AG09309 (cell line): Measurements from ENCODE around the gene RAC3.

Experiments used
- DNase-seq: peaks from one replicate; pipeline ENCODE4 v3.0.0-alpha.2; 2010; ENCODE audit warnings: low read depth
- H3K4me3 ChIP-seq: 2 replicates; pipeline ENCODE4 v1.5.1; 2011; ENCODE audit warnings: mild to moderate bottlenecking, low read depth, low read length, moderate library complexity; ENCODE audit not compliant: control insufficient read depth
- TF ChIP-seq, protein P1 (sequence below): IDR thresholded peaks from 2 replicates; pipeline ENCODE4 v1.5.1; 2011; ENCODE audit warnings: mild to moderate bottlenecking, low read depth, low read length, inconsistent platforms; ENCODE audit not compliant: insufficient read depth, control insufficient read depth; ENCODE audit errors: missing control alignments

Gene RAC3

DNA sequence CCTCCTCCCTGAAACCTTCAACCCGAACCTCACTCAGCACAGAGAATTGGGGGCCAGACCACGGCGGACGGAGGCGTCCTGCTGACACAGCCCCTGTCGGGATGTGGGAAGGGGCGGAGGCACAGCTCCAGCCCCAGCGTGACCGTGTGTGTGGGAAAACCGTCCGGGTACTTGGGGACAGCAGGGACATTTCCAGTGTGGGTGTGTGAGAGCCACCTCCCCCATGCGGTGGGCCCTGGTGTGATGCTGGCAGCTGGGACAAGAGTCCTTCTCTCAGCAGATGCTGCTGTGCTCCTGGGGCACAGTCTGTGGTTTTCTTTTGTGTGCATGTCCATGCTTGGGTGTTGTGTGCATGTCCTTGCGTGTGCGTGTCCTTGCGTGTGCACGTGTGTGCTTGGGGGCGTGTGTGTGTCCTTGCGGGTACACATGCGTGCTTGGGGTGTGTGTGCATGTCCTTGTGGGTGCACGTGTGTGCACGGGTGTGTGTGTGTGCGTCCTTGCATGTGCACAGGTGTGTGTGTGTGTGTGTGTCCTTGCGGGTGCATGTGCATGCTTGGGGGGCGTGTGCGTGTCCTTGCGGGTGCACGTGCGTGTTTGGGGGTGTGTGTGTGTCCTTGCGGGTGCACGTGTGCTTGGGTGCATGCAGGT is 25.7 kb upstream of the RAC3 start:
- TF ChIP-seq, protein P1, sequence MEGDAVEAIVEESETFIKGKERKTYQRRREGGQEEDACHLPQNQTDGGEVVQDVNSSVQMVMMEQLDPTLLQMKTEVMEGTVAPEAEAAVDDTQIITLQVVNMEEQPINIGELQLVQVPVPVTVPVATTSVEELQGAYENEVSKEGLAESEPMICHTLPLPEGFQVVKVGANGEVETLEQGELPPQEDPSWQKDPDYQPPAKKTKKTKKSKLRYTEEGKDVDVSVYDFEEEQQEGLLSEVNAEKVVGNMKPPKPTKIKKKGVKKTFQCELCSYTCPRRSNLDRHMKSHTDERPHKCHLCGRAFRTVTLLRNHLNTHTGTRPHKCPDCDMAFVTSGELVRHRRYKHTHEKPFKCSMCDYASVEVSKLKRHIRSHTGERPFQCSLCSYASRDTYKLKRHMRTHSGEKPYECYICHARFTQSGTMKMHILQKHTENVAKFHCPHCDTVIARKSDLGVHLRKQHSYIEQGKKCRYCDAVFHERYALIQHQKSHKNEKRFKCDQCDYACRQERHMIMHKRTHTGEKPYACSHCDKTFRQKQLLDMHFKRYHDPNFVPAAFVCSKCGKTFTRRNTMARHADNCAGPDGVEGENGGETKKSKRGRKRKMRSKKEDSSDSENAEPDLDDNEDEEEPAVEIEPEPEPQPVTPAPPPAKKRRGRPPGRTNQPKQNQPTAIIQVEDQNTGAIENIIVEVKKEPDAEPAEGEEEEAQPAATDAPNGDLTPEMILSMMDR = no peak

DNA sequence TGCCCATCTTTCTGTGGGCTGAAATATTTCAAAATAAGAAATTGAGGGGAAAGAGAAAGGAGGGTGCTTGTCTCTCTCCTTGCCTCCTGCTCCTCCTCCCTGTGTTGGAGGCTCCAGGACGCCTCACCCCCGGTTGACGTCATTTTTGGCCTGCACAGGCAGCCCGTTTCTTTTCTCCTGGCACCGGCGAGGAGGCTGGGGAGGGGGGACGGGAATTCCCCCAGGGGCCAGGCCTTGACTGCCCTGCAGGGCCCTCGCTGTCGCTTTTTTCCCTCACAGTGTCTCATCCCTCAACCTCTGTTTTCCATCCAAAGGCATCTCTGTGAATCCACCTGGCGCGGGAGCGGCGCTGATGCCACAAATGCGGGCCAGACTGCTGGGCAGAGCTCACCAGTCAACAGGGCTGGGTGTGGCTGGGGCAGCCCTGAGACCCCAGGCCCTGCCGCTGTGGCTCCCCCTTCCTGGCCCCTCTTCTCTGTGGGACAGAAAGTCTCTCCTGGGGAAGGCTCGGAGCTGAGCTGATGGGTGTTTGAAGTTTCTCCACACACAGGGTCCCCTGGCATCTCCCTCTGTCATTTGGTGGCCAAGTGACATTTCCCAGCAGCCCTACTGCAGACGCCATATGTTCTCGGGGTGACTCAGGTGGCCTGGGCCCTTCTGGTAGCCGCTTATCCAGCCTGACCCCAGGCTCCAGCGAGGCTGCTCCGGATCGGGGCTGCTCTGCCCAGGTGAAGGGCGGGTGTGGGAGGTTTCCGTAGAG is 24.8 kb upstream of the RAC3 start:
- H3K4me3 ChIP-seq = no peak overlapping the region
- TF ChIP-seq, protein P1 = no peak
- no peak for DNase-seq

More for the DNA sequence above, 25.7 kb upstream of the RAC3 start:
- H3K4me3 ChIP-seq = no peak overlapping the region
- no peak for DNase-seq

DNA sequence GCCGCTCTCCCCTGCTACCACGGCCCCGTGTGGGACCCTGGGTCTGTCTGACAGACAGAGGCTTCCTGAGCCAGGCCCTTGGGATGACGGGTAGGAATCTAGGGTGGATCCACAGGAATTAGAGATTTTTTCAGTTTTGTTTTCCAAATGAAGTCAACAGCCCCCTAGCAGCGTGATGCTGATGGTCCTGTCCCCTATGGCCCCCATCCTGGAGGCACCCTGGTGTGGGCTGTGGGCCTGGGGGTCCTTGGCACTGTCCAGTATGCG is 24.3 kb upstream of the RAC3 start:
- no peak for DNase-seq
- TF ChIP-seq, protein P1 = no peak
- no peak overlapping the region for H3K4me3 ChIP-seq

DNA sequence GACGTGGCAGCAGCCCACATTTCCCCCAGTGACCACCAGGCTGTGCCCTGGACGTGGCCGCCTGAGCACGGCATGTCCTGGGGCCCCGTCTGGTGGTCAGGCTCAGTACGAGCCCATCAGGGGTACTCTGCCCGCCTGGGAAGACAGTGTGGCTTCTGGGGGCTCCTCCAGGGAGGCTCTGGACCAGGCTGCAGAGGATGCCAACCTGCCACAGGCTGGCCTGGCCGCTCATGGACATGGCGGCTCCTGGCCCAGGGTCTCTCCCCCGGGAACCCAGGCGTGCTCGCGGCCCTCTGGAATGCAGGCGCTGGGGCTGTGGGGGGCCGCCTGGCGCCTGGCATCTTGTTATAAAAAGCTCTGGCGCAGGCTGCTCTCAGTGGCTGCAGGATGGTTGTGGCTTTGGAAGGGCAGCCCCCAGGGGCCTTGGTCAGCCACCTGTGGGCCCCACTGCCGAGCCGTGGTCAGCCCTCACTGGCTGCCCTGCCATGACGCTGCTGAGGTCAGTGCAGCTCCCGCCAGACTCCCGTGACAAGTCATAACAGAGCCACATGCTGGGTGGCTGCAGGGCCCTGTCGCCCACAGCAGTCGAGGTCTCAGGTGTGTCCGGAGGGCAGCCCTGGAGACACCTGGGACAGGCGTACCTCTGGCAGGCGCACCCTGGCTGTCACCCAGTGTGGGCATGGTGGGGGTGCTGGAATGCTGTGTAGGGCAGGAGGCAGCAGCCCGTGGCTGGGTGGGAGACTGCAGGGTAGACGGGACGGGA is 23.8 kb upstream of the RAC3 start:
- no peak overlapping the region for H3K4me3 ChIP-seq
- no peak for DNase-seq
- TF ChIP-seq, protein P1 = no peak

DNA sequence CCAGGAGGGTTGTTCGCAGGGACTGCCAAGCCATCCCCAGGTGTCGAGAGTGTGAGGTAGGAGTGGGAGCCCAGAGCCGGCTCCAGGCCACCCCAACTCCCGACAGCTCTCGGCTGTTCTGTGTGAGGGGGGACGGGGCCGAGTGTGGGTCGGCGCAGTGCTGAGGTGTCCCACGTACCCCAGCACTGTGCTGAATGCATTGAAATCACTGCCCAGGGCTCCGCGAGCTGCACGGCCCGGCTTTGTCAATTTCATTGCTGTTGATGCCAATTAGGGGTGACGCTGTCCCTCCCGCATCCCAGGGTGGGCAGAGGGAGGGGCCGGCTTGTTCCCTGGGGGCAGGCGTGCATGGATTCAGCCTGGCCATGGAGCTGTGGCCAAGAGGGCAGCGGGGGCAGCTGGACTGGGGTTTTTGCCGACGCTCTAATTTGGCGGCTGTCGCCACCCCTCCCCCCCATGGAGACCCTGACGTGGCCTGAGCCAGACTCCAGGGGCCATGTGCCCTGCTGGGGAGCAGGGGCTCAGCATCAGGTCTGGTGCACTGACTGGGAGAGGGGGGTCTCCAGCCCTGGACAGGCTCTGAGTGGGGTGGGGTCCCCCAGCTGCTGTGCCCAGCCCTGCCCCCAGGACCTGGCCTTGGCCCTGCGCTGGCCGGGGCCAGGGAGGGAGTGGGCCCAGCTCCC is 23.1 kb upstream of the RAC3 start:
- no peak for DNase-seq
- no peak overlapping the region for H3K4me3 ChIP-seq
- TF ChIP-seq, protein P1 = no peak

DNA sequence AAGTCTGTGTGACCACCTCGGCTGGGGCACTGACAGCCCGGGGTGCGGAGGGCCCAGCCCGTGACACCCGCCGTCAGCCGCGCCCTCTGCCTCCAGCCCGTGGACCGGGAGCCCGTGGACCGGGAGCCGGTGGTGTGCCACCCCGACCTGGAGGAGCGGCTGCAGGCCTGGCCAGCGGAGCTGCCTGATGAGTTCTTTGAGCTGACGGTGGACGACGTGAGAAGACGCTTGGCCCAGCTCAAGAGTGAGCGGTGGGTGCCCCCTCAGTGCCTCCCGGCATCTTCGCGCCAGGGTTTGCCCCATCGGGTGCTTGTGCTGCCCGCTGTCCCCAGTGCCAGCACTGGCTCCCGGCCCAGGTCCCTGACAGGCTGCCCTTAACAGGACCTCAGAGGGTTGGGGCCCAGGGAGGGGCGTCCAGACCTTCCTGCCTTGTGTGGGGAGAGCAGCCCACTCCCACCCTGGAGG is 22.5 kb upstream of the RAC3 start:
- no peak overlapping the region for H3K4me3 ChIP-seq
- TF ChIP-seq, protein P1 = no peak
- no peak for DNase-seq
